Articular chondrocyte of knee joint (primary cell): Measurements from ENCODE around the gene VPS9D1. TPM values are rescaled to one million over a fixed set of nuclear protein-coding genes. Genes with fewer than 3 reads are reported as not detected.

Experiments used
- total RNA-seq: library from RNA; depleted of rRNA; stranded (reverse); fragments of >200 nt; gene quantifications from 2 replicates; pipeline ENCODE4 v1.2.3, GENCODE V29; 2012

The VPS9D1 gene
- total RNA-seq = 10.2 and 12.5 TPM in 2 replicates

GRCh38 chr16:89720813-89721545 lies at the start of gene VPS9D1, which contains the start of gene ZNF276:
Gene VPS9D1 (minus strand): TSS chr16:89720898. CDS start chr16:89720861, 37 bp downstream.
Gene ZNF276 (plus strand): TSS chr16:89721537. CDS start chr16:89721641, 104 bp downstream.

GRCh38 chr16:89701425-89702406 lies 19.0 kb downstream of the VPS9D1 start, which contains the start of gene SPATA2L:
Gene SPATA2L (minus strand): TSS chr16:89701705. CDS start chr16:89701232, 473 bp downstream.

GRCh38 chr16:89686520-89687091 lies 34.1 kb downstream of the VPS9D1 start, which contains the start of gene CDK10:
Gene CDK10 (plus strand): TSS chr16:89686689. CDS start chr16:89686711, 22 bp downstream.

GRCh38 chr16:89657442-89658220 lies 63.1 kb downstream of the VPS9D1 start, which contains the start of the genes CHMP1A and SPATA33:
Gene CHMP1A (minus strand): TSS chr16:89657708. CDS start chr16:89657588, 120 bp downstream.
Gene SPATA33 (plus strand): TSS chr16:89657836. CDS start chr16:89657912, 76 bp downstream.

Other genes starting within 250 kb of the VPS9D1 start
- gene ANKRD11, start 230.3 kb downstream of the VPS9D1 start, total RNA-seq = 70.0 and 104 TPM in 2 replicates
- 75.4 and 83.2 TPM in 2 replicates for gene SPG7, start 212.5 kb downstream of the VPS9D1 start, total RNA-seq
- 2,509 and 2,570 TPM in 2 replicates for gene RPL13, start 160.2 kb downstream of the VPS9D1 start, total RNA-seq
- 0.22 and 0.26 TPM in 2 replicates for gene CPNE7, start 145.1 kb downstream of the VPS9D1 start, total RNA-seq
- gene DPEP1, start 107.3 kb downstream of the VPS9D1 start, total RNA-seq = not detected in 2 replicates
- gene CHMP1A, start 63.2 kb downstream of the VPS9D1 start, total RNA-seq = 64.0 and 85.7 TPM in 2 replicates
- 2.7 and 3.1 TPM in 2 replicates for gene SPATA33, start 63.1 kb downstream of the VPS9D1 start, total RNA-seq
- gene CDK10, start 34.2 kb downstream of the VPS9D1 start, total RNA-seq = 30.5 and 30.8 TPM in 2 replicates
- 5.2 and 5.9 TPM in 2 replicates for gene SPATA2L, start 19.2 kb downstream of the VPS9D1 start, total RNA-seq
- 8.2 and 13.1 TPM in 2 replicates for gene ZNF276, start 639 bp upstream of the VPS9D1 start, total RNA-seq
- gene FANCA, start 95.7 kb upstream of the VPS9D1 start, total RNA-seq = 7.4 and 8.8 TPM in 2 replicates
- 2.2 TPM in 2 replicates for gene SPIRE2, start 107.6 kb upstream of the VPS9D1 start, total RNA-seq
- gene TCF25, start 152.7 kb upstream of the VPS9D1 start, total RNA-seq = 166 and 179 TPM in 2 replicates
- gene MC1R, start 198.0 kb upstream of the VPS9D1 start, total RNA-seq = 5.4 and 8.2 TPM in 2 replicates
- 90.6 and 121 TPM in 2 replicates for gene TUBB3, start 202.4 kb upstream of the VPS9D1 start, total RNA-seq
- gene DEF8, start 227.9 kb upstream of the VPS9D1 start, total RNA-seq = 45.2 and 47.9 TPM in 2 replicates